ENCODE data around the gene ZBTB7B.

The ZBTB7B gene

GRCh38 chr1:155038602-155039307, 36.2 kb downstream of the ZBTB7B start:
- no peak for DNase-seq (ENCODE audit: low spot score)

GRCh38 chr1:155039308-155039669, 36.7 kb downstream of the ZBTB7B start:
- no peak for DNase-seq (ENCODE audit: low spot score)

GRCh38 chr1:155040358-155041093, 37.9 kb downstream of the ZBTB7B start:
- no peak for DNase-seq (ENCODE audit: low spot score)

- no peak for DNase-seq (ENCODE audit: low spot score)
These were observed 40.2 kb downstream of the ZBTB7B start for GRCh38 chr1:155042789-155043188.

- DNase-seq (ENCODE audit: low spot score): no peak
These were observed 40.7 kb downstream of the ZBTB7B start for GRCh38 chr1:155043301-155043702.

GRCh38 chr1:155043793-155044192, 41.2 kb downstream of the ZBTB7B start:
- no peak for DNase-seq (ENCODE audit: low spot score)

GRCh38 chr1:155044365-155044764, 41.8 kb downstream of the ZBTB7B start:
- no peak for DNase-seq (ENCODE audit: low spot score)

GRCh38 chr1:155044812-155045657, 42.4 kb downstream of the ZBTB7B start:
- DNase-seq (ENCODE audit: low spot score): peak; percentile 73

GRCh38 chr1:155048449-155049334, 46.1 kb downstream of the ZBTB7B start:
- no peak for DNase-seq (ENCODE audit: low spot score)

- DNase-seq (ENCODE audit: low spot score): no peak
These were observed 47.3 kb downstream of the ZBTB7B start for GRCh38 chr1:155049651-155050559.

GRCh38 chr1:155050560-155051341, 48.1 kb downstream of the ZBTB7B start, which contains the start of gene ADAM15:
Gene ADAM15, plus strand, starts transcription at chr1:155051316. Its CDS starts 71 bp downstream, at chr1:155051387.
- peak; percentile 79 for DNase-seq (ENCODE audit: low spot score)

GRCh38 chr1:155051342-155051776, 48.8 kb downstream of the ZBTB7B start:
- no peak for DNase-seq (ENCODE audit: low spot score)

GRCh38 chr1:155051777-155052398, 49.3 kb downstream of the ZBTB7B start:
- DNase-seq (ENCODE audit: low spot score): peak; percentile 46

GRCh38 chr1:155052439-155053395, 50.1 kb downstream of the ZBTB7B start:
- DNase-seq (ENCODE audit: low spot score): no peak

- DNase-seq (ENCODE audit: low spot score): no peak
These were observed 51.0 kb downstream of the ZBTB7B start for GRCh38 chr1:155053531-155054105.

GRCh38 chr1:155057104-155057503, 54.5 kb downstream of the ZBTB7B start:
- DNase-seq (ENCODE audit: low spot score): no peak

GRCh38 chr1:155057788-155058211, 55.2 kb downstream of the ZBTB7B start:
- DNase-seq (ENCODE audit: low spot score): no peak

- DNase-seq (ENCODE audit: low spot score): no peak
These were observed 58.1 kb downstream of the ZBTB7B start for GRCh38 chr1:155060736-155061135.

All from CD4-positive, alpha-beta T cell treated with Interleukin-15 for 4 hours (primary cell).